Hepatocyte (in vitro differentiated cells): ENCODE data around the gene MAD1L1. TPM values are rescaled to one million over a fixed set of nuclear protein-coding genes. Genes with fewer than 3 reads are reported as not detected.

Source experiments
- DNase-seq: peaks from one replicate; pipeline ENCODE4 v3.0.0-alpha.2; 2016; ENCODE audit warnings: low spot score
- H2AFZ ChIP-seq: fragments of 200-600 bp; sonication (generic); 2 replicates; pipeline ENCODE4 v1.6.0; 2016; ENCODE audit warnings: antibody characterized with exemption, mild to moderate bottlenecking
- H3K27ac ChIP-seq: fragments of 200-600 bp; sonication (generic); 2 replicates; pipeline ENCODE4 v1.5.1; 2016; ENCODE audit warnings: mild to moderate bottlenecking
- H3K27me3 ChIP-seq: fragments of 200-600 bp; sonication (generic); 2 replicates; pipeline ENCODE4 v1.6.1; 2016
- H3K36me3 ChIP-seq: fragments of 200-600 bp; sonication (generic); replicated peaks from 2 replicates; pipeline ENCODE4 v1.5.1; 2016; ENCODE audit warnings: low read depth; ENCODE audit not compliant: insufficient read depth
- H3K4me1 ChIP-seq: fragments of 200-600 bp; sonication (generic); 2 replicates; pipeline ENCODE4 v1.5.1; 2016; ENCODE audit warnings: mild to moderate bottlenecking, moderate library complexity; ENCODE audit not compliant: insufficient read depth
- H3K4me2 ChIP-seq: fragments of 200-600 bp; sonication (generic); 2 replicates; pipeline ENCODE4 v1.6.0; 2016
- H3K4me3 ChIP-seq: fragments of 200-600 bp; sonication (generic); 2 replicates; pipeline ENCODE4 v1.5.1; 2016; ENCODE audit warnings: mild to moderate bottlenecking
- H3K79me2 ChIP-seq: fragments of 200-600 bp; sonication (generic); 2 replicates; pipeline ENCODE4 v1.6.0; 2017; ENCODE audit warnings: mild to moderate bottlenecking
- H3K9me2 ChIP-seq: fragments of 200-600 bp; sonication (generic); replicated peaks from 2 replicates; pipeline ENCODE4 v1.6.0; 2017; ENCODE audit warnings: mild to moderate bottlenecking; ENCODE audit not compliant: insufficient read depth
- H3K9me3 ChIP-seq: fragments of 200-600 bp; sonication (generic); 2 replicates; pipeline ENCODE4 v1.5.1; 2016; ENCODE audit warnings: low read depth, mild to moderate bottlenecking
- H4K20me1 ChIP-seq: fragments of 200-600 bp; sonication (generic); 2 replicates; pipeline ENCODE4 v1.6.0; 2016; ENCODE audit warnings: mild to moderate bottlenecking; ENCODE audit not compliant: insufficient read depth, poor library complexity, severe bottlenecking
- EZH2 ChIP-seq: fragments of 200-600 bp; sonication (generic); IDR thresholded peaks from 2 replicates; pipeline ENCODE4 v1.6.1; 2016; ENCODE audit warnings: antibody characterized with exemption, mild to moderate bottlenecking, borderline replicate concordance
- EZH2phosphoT487 ChIP-seq: fragments of 200-600 bp; sonication (generic); IDR thresholded peaks from one replicate; pipeline ENCODE4 v1.6.1; 2018; ENCODE audit warnings: antibody characterized with exemption, mild to moderate bottlenecking, low read depth, moderate library complexity; ENCODE audit not compliant: unreplicated experiment, severe bottlenecking
- WGBS: methylation state at CpG from one replicate; pipeline ENCODE4 v1.1.6; 2016; ENCODE audit warnings: low lambda C conversion rate; ENCODE audit errors: missing lambda C conversion rate; 5-methylcytosine and 5-hydroxymethylcytosine counted together
- polyA plus RNA-seq: library from polyadenylated mRNA; unstranded; fragments of >200 nt; fragmentation: Nextera tagmentation; extraction: Ambion mirVana; gene quantifications from 2 replicates; pipeline ENCODE4 v1.2.1, GENCODE V29; 2016
- total RNA-seq: library from RNA; depleted of rRNA; stranded (reverse); fragments of >200 nt; gene quantifications from 2 replicates; pipeline ENCODE4 v1.2.3, GENCODE V29; 2014
- TF ChIP-seq, protein P1 (sequence below): fragments of 200-600 bp; sonication (generic); IDR thresholded peaks from 2 replicates; pipeline ENCODE4 v1.5.1; 2016; ENCODE audit warnings: antibody characterized with exemption, mild to moderate bottlenecking; ENCODE audit not compliant: poor library complexity

The MAD1L1 gene
- total and polyA plus RNA-seq, 2 experiments from 2014 or later, result 30.7 to 31.0 TPM

- H4K20me1 ChIP-seq, result no peaks in the 10 kb centered on the region
- no peak for DNase-seq
- H3K27ac ChIP-seq, result peak overlapping the region; percentile 83
Observed at GRCh38 chr7:1809601-1810258, 423.0 kb downstream of the MAD1L1 start.

GRCh38 chr7:1809070-1809469 is 423.7 kb downstream of the MAD1L1 start:
- Histone ChIP-seq H3K27me3 (no peaks in the 10 kb centered on the region), H4K20me1 (no peaks in the 10 kb centered on the region), H3K9me2 (no peaks in the 10 kb centered on the region), H3K4me2 (no peak overlapping the region), H2AFZ (no peak overlapping the region), H3K36me3 (no peaks in the 10 kb centered on the region), H3K4me3 (no peak overlapping the region), H3K9me3 (no peaks in the 10 kb centered on the region), H3K27ac (no peak overlapping the region), H3K4me1 (peaks cover 16% of the 10 kb centered on the region), H3K79me2 (no peaks in the 10 kb centered on the region)
- no peak for DNase-seq
- 90% methylated on average over 7 of the region's 7 CpGs for WGBS
- TF ChIP-seq, protein P1, sequence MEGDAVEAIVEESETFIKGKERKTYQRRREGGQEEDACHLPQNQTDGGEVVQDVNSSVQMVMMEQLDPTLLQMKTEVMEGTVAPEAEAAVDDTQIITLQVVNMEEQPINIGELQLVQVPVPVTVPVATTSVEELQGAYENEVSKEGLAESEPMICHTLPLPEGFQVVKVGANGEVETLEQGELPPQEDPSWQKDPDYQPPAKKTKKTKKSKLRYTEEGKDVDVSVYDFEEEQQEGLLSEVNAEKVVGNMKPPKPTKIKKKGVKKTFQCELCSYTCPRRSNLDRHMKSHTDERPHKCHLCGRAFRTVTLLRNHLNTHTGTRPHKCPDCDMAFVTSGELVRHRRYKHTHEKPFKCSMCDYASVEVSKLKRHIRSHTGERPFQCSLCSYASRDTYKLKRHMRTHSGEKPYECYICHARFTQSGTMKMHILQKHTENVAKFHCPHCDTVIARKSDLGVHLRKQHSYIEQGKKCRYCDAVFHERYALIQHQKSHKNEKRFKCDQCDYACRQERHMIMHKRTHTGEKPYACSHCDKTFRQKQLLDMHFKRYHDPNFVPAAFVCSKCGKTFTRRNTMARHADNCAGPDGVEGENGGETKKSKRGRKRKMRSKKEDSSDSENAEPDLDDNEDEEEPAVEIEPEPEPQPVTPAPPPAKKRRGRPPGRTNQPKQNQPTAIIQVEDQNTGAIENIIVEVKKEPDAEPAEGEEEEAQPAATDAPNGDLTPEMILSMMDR, result no peak
- no peak for TF ChIP-seq EZH2
- TF ChIP-seq EZH2phosphoT487, result no peak

More at GRCh38 chr7:1809601-1810258, 423.0 kb downstream of the MAD1L1 start:
- H3K27me3 ChIP-seq, result no peaks in the 10 kb centered on the region
- no peaks in the 10 kb centered on the region for H3K9me3 ChIP-seq
- H3K9me2 ChIP-seq, result no peaks in the 10 kb centered on the region
- no peak overlapping the region for H3K4me3 ChIP-seq
- H3K4me1 ChIP-seq, result peaks cover 16% of the 10 kb centered on the region
- H3K36me3 ChIP-seq, result no peaks in the 10 kb centered on the region
- H3K4me2 ChIP-seq, result no peak overlapping the region
- H3K79me2 ChIP-seq, result no peaks in the 10 kb centered on the region
- 94% methylated on average over 28 of the region's 29 CpGs for WGBS
- H2AFZ ChIP-seq, result no peak overlapping the region
- TF ChIP-seq EZH2 (no peak), EZH2phosphoT487 (no peak)
- TF ChIP-seq, protein P1, result no peak

DNA sequence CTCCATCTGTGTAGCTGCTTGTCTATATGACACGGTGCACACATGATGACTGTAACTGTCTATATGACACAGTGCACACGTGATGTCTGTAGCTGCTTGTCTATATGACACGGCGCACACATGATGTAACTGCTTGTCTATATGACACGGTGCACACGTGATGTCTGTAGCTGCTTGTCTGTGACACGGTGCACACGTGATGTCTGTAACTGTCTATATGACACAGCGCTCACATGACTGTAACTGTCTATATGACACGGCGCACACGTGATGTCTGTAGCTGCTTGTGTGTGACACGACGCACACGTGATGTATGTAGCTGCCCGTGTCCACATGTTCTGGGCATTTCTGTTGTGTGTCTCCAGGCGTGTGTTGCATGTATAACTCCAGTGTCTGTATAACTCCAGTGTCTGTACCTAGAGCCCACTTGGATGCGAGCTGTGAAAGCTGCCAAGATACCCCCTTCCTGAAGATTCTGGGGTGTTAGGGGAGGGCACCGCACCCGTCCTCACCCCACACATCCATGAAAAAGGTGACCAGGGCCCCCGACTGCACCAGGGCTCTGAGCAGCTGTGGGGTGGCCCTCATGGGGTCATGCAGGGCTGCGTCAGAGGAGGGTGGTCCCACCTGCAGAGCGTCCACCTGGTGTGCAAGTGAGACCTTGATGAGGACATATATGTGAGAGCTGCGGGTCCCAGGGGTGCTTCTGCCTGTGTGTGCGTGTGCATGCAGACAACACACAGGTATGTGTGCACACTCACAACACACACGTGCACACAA is 424.7 kb downstream of the MAD1L1 start:
- peaks cover 16% of the 10 kb centered on the region for H3K4me1 ChIP-seq
- H3K9me3 ChIP-seq, result no peaks in the 10 kb centered on the region
- no peaks in the 10 kb centered on the region for H4K20me1 ChIP-seq
- DNase-seq, result no peak
- TF ChIP-seq EZH2, result no peak
- TF ChIP-seq EZH2phosphoT487, result no peak
- TF ChIP-seq, protein P1, result no peak
- H3K36me3 ChIP-seq, result no peaks in the 10 kb centered on the region
- 97% methylated on average over 26 of the region's 26 CpGs for WGBS
- H3K79me2 ChIP-seq, result no peaks in the 10 kb centered on the region
- H3K4me3 ChIP-seq, result no peak overlapping the region
- H3K9me2 ChIP-seq, result no peaks in the 10 kb centered on the region
- H3K27ac ChIP-seq, result no peak overlapping the region
- no peak overlapping the region for H3K4me2 ChIP-seq
- H2AFZ ChIP-seq, result no peak overlapping the region
- H3K27me3 ChIP-seq, result no peaks in the 10 kb centered on the region
